Breast epithelium (tissue), 4 donors: ENCODE data around the gene EXOSC5. TPM values are rescaled to one million over a fixed set of nuclear protein-coding genes. Genes with fewer than 3 reads are reported as not detected.

Experiments
- DNase-seq, 2 donors: peaks; one replicate each; pipeline ENCODE4 v3.0.0-alpha.2; 2019; ENCODE audit warnings: low spot score in 2 of 2
- H3K27ac ChIP-seq, 2 donors: fragments of 200-600 bp; sonication (generic) in 1 of 2; one replicate each; pipeline ENCODE4 v1.5.1; 2016 to 2019; ENCODE audit warnings: mild to moderate bottlenecking in 1 of 2
- H3K27me3 ChIP-seq, 2 donors: fragments of 200-600 bp; sonication (generic) in 1 of 2; one replicate each; pipeline versions ENCODE4 v1.5.1 to v1.6.0; 2017 to 2019; ENCODE audit warnings: control low read depth in 1 of 2, mild to moderate bottlenecking in 1 of 2
- H3K36me3 ChIP-seq: fragments of 200-600 bp; one replicate; pipeline ENCODE4 v1.5.1; 2019
- H3K4me1 ChIP-seq, 2 donors: fragments of 200-600 bp; sonication (generic); one replicate each; pipeline ENCODE4 v1.5.1; 2016 to 2019; ENCODE audit warnings: control low read depth in 1 of 2
- H3K4me3 ChIP-seq, 3 donors: fragments of 200-600 bp; sonication (generic); 1 replicate in 2 of 3; 2 replicates in 1 of 3; pipeline ENCODE4 v1.5.1; 2016 to 2019; ENCODE audit warnings: mild to moderate bottlenecking in 3 of 3, moderate library complexity in 2 of 3
- H3K9me3 ChIP-seq, 2 donors: fragments of 200-600 bp; sonication (generic) in 1 of 2; one replicate each; pipeline ENCODE4 v1.5.1; 2016 to 2019; ENCODE audit warnings: control low read depth in 1 of 2
- CTCF ChIP-seq, 3 donors: fragments of 450-650 bp; IDR thresholded peaks; one replicate each; pipeline ENCODE4 v1.5.1; 2016 to 2017; ENCODE audit warnings: antibody characterized with exemption in 3 of 3, mild to moderate bottlenecking in 3 of 3, moderate library complexity in 3 of 3
- POLR2A ChIP-seq: fragments of 450-650 bp; IDR thresholded peaks from one replicate; pipeline ENCODE4 v1.6.1; 2016; ENCODE audit warnings: antibody characterized with exemption, mild to moderate bottlenecking, moderate library complexity
- POLR2AphosphoS5 ChIP-seq, 3 donors: sonication (generic); formaldehyde crosslinking; IDR thresholded peaks; one replicate each; pipeline ENCODE4 v1.6.1; 2017; ENCODE audit warnings: antibody characterized with exemption in 3 of 3
- intact Hi-C: fragments of 100-400 bp; cut with DNase I; formaldehyde crosslinking; loops from one replicate; pipeline ENCODE4 v1.15.1; 2023; ENCODE audit warnings: low total_unique reads
- total RNA-seq, 3 donors: library from RNA; depleted of rRNA; stranded (reverse); fragments of >200 nt; gene quantifications; one replicate each; pipeline ENCODE4 v1.1.0, GENCODE V29; 2016

Gene EXOSC5
- total RNA-seq, 3 donors from 2014 or later, result 18.2 to 20.6 (median 18.7) TPM

GRCh38 chr19:41399525-41399924, 2.4 kb upstream of the EXOSC5 start:
- no peaks in the 10 kb centered on the region for H3K27me3 ChIP-seq
- intact Hi-C loops, result no loop called here
- no peaks in the 10 kb centered on the region for H3K9me3 ChIP-seq
- peaks cover 0 to 9% of the 10 kb centered on the region in 2 donors for H3K4me1 ChIP-seq
- no peak for TF ChIP-seq POLR2A
- TF ChIP-seq POLR2AphosphoS5 (IDR thresholded peaks at IDR 0.05), result no peak
- TF ChIP-seq CTCF (IDR thresholded peaks at IDR 0.05), result no peak
- H3K27ac ChIP-seq, result no peak overlapping the region
- no peak overlapping the region for H3K4me3 ChIP-seq
- H3K36me3 ChIP-seq, result no peaks in the 10 kb centered on the region
- DNase-seq, result no peak

GRCh38 chr19:41399091-41399490, 1.9 kb upstream of the EXOSC5 start:
- Histone ChIP-seq H3K9me3 (no peaks in the 10 kb centered on the region), H3K36me3 (no peaks in the 10 kb centered on the region), H3K27me3 (no peaks in the 10 kb centered on the region), H3K4me1 (peaks cover 0 to 9% of the 10 kb centered on the region in 2 donors), H3K4me3 (peak overlapping the region in 2 of 3 donors; percentile 88 to 95), H3K27ac (no peak overlapping the region)
- intact Hi-C loops, result no loop called here
- TF ChIP-seq POLR2A, result no peak
- no peak for TF ChIP-seq CTCF (IDR thresholded peaks at IDR 0.05)
- no peak for TF ChIP-seq POLR2AphosphoS5 (IDR thresholded peaks at IDR 0.05)
- DNase-seq, result no peak

- Histone ChIP-seq H3K27ac (no peak overlapping the region), H3K4me3 (peak overlapping the region; percentile 88 to 99 (median 95)), H3K36me3 (no peaks in the 10 kb centered on the region), H3K9me3 (no peaks in the 10 kb centered on the region), H3K27me3 (no peaks in the 10 kb centered on the region), H3K4me1 (peaks cover 0 to 9% of the 10 kb centered on the region in 2 donors)
- intact Hi-C loops, result no loop called here
- DNase-seq, result no peak
- TF ChIP-seq POLR2A, result no peak
- no peak for TF ChIP-seq POLR2AphosphoS5 (IDR thresholded peaks at IDR 0.05)
- no peak for TF ChIP-seq CTCF (IDR thresholded peaks at IDR 0.05)
These were observed 1.4 kb upstream of the EXOSC5 start for GRCh38 chr19:41398598-41398997.

- Histone ChIP-seq H3K27me3 (no peaks in the 10 kb centered on the region), H3K27ac (peak overlapping the region; percentile 89), H3K9me3 (no peaks in the 10 kb centered on the region), H3K4me3 (peak overlapping the region; percentile 88 to 99 (median 95)), H3K36me3 (no peaks in the 10 kb centered on the region), H3K4me1 (peaks cover 0 to 9% of the 10 kb centered on the region in 2 donors)
- TF ChIP-seq POLR2AphosphoS5 (IDR thresholded peaks at IDR 0.05), result no peak
- TF ChIP-seq POLR2A, result no peak
- TF ChIP-seq CTCF (IDR thresholded peaks at IDR 0.05), result no peak
- intact Hi-C loops, result no loop called here
- DNase-seq, result no peak
These were observed 875 bp upstream of the EXOSC5 start for GRCh38 chr19:41398050-41398418.

GRCh38 chr19:41395355-41395754, 1.8 kb downstream of the EXOSC5 start:
- H3K4me3 ChIP-seq, result no peak overlapping the region
- no peaks in the 10 kb centered on the region for H3K36me3 ChIP-seq
- H3K9me3 ChIP-seq, result no peaks in the 10 kb centered on the region
- TF ChIP-seq POLR2AphosphoS5 (IDR thresholded peaks at IDR 0.05) (no peak), POLR2A (no peak), CTCF (IDR thresholded peaks at IDR 0.05) (no peak)
- intact Hi-C loops, result no loop called here
- H3K4me1 ChIP-seq, result peaks cover 0 to 9% of the 10 kb centered on the region in 2 donors
- H3K27me3 ChIP-seq, result no peaks in the 10 kb centered on the region
- DNase-seq, result no peak
- no peak overlapping the region for H3K27ac ChIP-seq
